ENCODE measurements around the gene HSPG2. TPM values are rescaled to one million over a fixed set of nuclear protein-coding genes. Genes with fewer than 3 reads are reported as not detected.
A peak's percentile ranks its signal among the peaks of the same experiment; 100 is the strongest.

The HSPG2 gene
- total RNA-seq, 2 donors from 2014 or later, result 148 to 152 TPM

GRCh38 chr1:21869620-21870121 is 67.4 kb downstream of the HSPG2 start:
- intact Hi-C loops (cut with DNase I), result no loop called here
- H3K27ac ChIP-seq, result no peak overlapping the region
- peaks cover 3% of the 10 kb centered on the region for H3K36me3 ChIP-seq
- no peak overlapping the region for H3K4me3 ChIP-seq
- H3K4me1 ChIP-seq, result no peaks in the 10 kb centered on the region
- peak; percentile 66 for DNase-seq
- no peak overlapping the region for H3K9ac ChIP-seq (ENCODE audit: low read depth in 2 of 2, low read length in 2 of 2)
- TF ChIP-seq, protein P1, sequence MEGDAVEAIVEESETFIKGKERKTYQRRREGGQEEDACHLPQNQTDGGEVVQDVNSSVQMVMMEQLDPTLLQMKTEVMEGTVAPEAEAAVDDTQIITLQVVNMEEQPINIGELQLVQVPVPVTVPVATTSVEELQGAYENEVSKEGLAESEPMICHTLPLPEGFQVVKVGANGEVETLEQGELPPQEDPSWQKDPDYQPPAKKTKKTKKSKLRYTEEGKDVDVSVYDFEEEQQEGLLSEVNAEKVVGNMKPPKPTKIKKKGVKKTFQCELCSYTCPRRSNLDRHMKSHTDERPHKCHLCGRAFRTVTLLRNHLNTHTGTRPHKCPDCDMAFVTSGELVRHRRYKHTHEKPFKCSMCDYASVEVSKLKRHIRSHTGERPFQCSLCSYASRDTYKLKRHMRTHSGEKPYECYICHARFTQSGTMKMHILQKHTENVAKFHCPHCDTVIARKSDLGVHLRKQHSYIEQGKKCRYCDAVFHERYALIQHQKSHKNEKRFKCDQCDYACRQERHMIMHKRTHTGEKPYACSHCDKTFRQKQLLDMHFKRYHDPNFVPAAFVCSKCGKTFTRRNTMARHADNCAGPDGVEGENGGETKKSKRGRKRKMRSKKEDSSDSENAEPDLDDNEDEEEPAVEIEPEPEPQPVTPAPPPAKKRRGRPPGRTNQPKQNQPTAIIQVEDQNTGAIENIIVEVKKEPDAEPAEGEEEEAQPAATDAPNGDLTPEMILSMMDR (IDR thresholded peaks at IDR 0.05), result no peak
- no peaks in the 10 kb centered on the region for H3K9me3 ChIP-seq
- no peaks in the 10 kb centered on the region for H3K27me3 ChIP-seq

DNA sequence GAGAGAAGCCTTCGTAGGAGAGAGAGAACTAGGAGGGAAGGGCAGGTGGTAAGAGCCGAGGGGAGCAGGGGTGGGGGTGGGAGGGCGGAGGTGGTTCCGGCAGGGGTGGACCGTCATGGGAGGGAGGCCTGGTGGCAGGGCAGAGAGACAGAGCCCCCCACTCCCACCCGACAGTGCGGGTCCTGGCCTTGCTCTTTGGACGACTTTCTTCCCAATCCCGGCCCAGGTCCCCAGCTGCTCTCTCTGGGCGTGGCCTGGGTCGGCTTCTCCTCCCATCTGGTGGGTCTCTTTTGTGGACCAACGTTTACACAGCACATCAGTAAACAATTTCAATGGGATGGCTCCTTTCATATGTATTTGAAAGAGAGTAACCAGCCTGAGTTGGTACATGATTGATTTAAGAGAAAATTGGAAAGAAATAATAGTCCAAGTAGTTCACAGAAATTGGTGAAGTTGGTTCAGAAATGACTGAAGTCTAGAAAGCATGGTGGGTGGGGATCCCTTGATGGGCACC is 68.1 kb downstream of the HSPG2 start:
- Histone ChIP-seq H3K9me3 (no peaks in the 10 kb centered on the region), H3K36me3 (no peaks in the 10 kb centered on the region), H3K4me3 (no peak overlapping the region), H3K27me3 (no peaks in the 10 kb centered on the region), H3K4me1 (no peaks in the 10 kb centered on the region), H3K27ac (no peak overlapping the region), H3K9ac (ENCODE audit: low read depth in 2 of 2, low read length in 2 of 2) (no peak overlapping the region)
- no peak for DNase-seq
- intact Hi-C loops (cut with DNase I), result no loop called here
- TF ChIP-seq, protein P1 (IDR thresholded peaks at IDR 0.05), result no peak

- DNase-seq, result no peak
- TF ChIP-seq, protein P1 (IDR thresholded peaks at IDR 0.05), result no peak
- Histone ChIP-seq H3K9me3 (no peaks in the 10 kb centered on the region), H3K27me3 (no peaks in the 10 kb centered on the region), H3K4me3 (no peak overlapping the region), H3K4me1 (no peaks in the 10 kb centered on the region), H3K9ac (ENCODE audit: low read depth in 2 of 2, low read length in 2 of 2) (no peak overlapping the region), H3K27ac (no peak overlapping the region), H3K36me3 (no peaks in the 10 kb centered on the region)
- intact Hi-C loops (cut with DNase I), result no loop called here
Measured at GRCh38 chr1:21868482-21868881, 68.6 kb downstream of the HSPG2 start.

DNA sequence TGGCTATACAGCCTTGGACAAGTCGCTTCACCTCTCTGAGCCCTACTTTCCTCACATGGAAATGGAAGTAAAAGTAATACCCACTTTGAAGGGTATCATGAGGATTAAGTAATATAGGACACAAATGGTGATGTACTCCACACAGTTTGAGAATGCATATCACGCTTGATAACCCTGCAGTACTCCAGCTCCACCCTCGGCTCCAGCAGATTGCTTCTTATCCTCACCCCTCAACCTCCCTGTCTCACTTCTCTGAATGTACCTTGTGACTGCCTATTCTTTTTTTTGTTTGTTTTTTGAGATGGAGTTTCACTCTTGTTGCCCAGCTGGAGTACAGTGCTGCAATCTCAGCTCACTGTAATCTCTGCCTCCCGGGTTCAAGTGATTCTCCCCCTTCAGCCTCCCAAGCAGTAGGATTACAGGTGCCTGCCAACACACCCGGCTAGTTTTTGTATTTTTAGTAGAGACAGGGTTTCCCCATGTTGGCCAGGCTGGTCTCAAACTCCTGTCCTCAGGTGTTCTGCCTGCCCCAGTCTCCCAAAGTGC is 69.6 kb downstream of the HSPG2 start:
- Histone ChIP-seq H3K9ac (ENCODE audit: low read depth in 2 of 2, low read length in 2 of 2) (no peak overlapping the region), H3K36me3 (no peaks in the 10 kb centered on the region), H3K9me3 (no peaks in the 10 kb centered on the region), H3K27ac (no peak overlapping the region), H3K27me3 (no peaks in the 10 kb centered on the region), H3K4me3 (no peak overlapping the region), H3K4me1 (no peaks in the 10 kb centered on the region)
- TF ChIP-seq, protein P1 (IDR thresholded peaks at IDR 0.05), result no peak
- intact Hi-C loops (cut with DNase I), result no loop called here
- no peak for DNase-seq

GRCh38 chr1:21866707-21867043 is 70.4 kb downstream of the HSPG2 start:
- Histone ChIP-seq H3K27me3 (no peaks in the 10 kb centered on the region), H3K4me3 (no peak overlapping the region), H3K27ac (no peak overlapping the region), H3K9me3 (no peaks in the 10 kb centered on the region), H3K9ac (ENCODE audit: low read depth in 2 of 2, low read length in 2 of 2) (no peak overlapping the region), H3K4me1 (no peaks in the 10 kb centered on the region), H3K36me3 (no peaks in the 10 kb centered on the region)
- no peak for DNase-seq
- TF ChIP-seq, protein P1 (IDR thresholded peaks at IDR 0.05), result no peak
- intact Hi-C loops (cut with DNase I), result no loop called here

Measured in colonic mucosa (tissue), 4 donors.